ENCODE results near the gene CDC16.
"Not testable (repeated sequence)": the region's sequence is repeated elsewhere in the genome, so short reads cannot be mapped to it uniquely, and the experiment has no call there.

Gene CDC16, protein sequence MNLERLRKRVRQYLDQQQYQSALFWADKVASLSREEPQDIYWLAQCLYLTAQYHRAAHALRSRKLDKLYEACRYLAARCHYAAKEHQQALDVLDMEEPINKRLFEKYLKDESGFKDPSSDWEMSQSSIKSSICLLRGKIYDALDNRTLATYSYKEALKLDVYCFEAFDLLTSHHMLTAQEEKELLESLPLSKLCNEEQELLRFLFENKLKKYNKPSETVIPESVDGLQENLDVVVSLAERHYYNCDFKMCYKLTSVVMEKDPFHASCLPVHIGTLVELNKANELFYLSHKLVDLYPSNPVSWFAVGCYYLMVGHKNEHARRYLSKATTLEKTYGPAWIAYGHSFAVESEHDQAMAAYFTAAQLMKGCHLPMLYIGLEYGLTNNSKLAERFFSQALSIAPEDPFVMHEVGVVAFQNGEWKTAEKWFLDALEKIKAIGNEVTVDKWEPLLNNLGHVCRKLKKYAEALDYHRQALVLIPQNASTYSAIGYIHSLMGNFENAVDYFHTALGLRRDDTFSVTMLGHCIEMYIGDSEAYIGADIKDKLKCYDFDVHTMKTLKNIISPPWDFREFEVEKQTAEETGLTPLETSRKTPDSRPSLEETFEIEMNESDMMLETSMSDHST

GRCh38 chr13:114234645-114235421 is at the start of gene CDC16:
Gene CDC16, plus strand, starts transcription at chr13:114234897. Its CDS starts 188 bp downstream, at chr13:114235085.
- in situ Hi-C loops (cut with HindIII; ENCODE audit: low sequenced_read_pairs), result no loop called here
- TF ChIP-seq CTCF (IDR thresholded peaks at IDR 0.05; ENCODE audit: low read depth, low read length, missing control alignments), result no peak
- DNase-seq (ENCODE audit: low read depth), result peak; percentile 72
- H3K4me3 ChIP-seq (ENCODE audit: low read depth, low read length), result peak within 1 kb of the TSS; percentile 95

- H3K4me3 ChIP-seq (ENCODE audit: low read depth, low read length), result no peak overlapping the region
- TF ChIP-seq CTCF (IDR thresholded peaks at IDR 0.05; ENCODE audit: low read depth, low read length, missing control alignments), result no peak
- no peak for DNase-seq (ENCODE audit: low read depth)
- in situ Hi-C loops (cut with HindIII; ENCODE audit: low sequenced_read_pairs), result no loop called here
Measured at GRCh38 chr13:114185182-114185971, 49.3 kb upstream of the CDC16 start.

- TF ChIP-seq CTCF (IDR thresholded peaks at IDR 0.05; ENCODE audit: low read depth, low read length, missing control alignments), result no peak
- in situ Hi-C loops (cut with HindIII; ENCODE audit: low sequenced_read_pairs), result no loop called here
- no peak overlapping the region for H3K4me3 ChIP-seq (ENCODE audit: low read depth, low read length)
- DNase-seq (ENCODE audit: low read depth), result no peak
Measured at GRCh38 chr13:114194853-114195252, 39.8 kb upstream of the CDC16 start.

- in situ Hi-C loops (cut with HindIII; ENCODE audit: low sequenced_read_pairs), result no loop called here
- TF ChIP-seq CTCF (IDR thresholded peaks at IDR 0.05; ENCODE audit: low read depth, low read length, missing control alignments), result no peak
Measured at GRCh38 chr13:114196629-114197028, 38.1 kb upstream of the CDC16 start.

GRCh38 chr13:114198556-114198955 is 36.1 kb upstream of the CDC16 start:
- TF ChIP-seq CTCF (IDR thresholded peaks at IDR 0.05; ENCODE audit: low read depth, low read length, missing control alignments), result no peak
- in situ Hi-C loops (cut with HindIII; ENCODE audit: low sequenced_read_pairs), result no loop called here
- no peak for DNase-seq (ENCODE audit: low read depth)
- no peak overlapping the region for H3K4me3 ChIP-seq (ENCODE audit: low read depth, low read length)

More at GRCh38 chr13:114196629-114197028, 38.1 kb upstream of the CDC16 start:
- no peak for DNase-seq (ENCODE audit: low read depth)
- no peak overlapping the region for H3K4me3 ChIP-seq (ENCODE audit: low read depth, low read length)

- H3K4me3 ChIP-seq (ENCODE audit: low read depth, low read length); in situ Hi-C loops (cut with HindIII; ENCODE audit: low sequenced_read_pairs); DNase-seq (ENCODE audit: low read depth): not testable (repeated sequence)
Measured at GRCh38 chr13:114199526-114199925, 35.2 kb upstream of the CDC16 start.

Measured in astrocyte of the cerebellum (primary cell).